BJ (cell line): Measurements from ENCODE around the gene SHISAL1. TPM values are rescaled to one million over a fixed set of nuclear protein-coding genes. Genes with fewer than 3 reads are reported as not detected.
"Not testable (repeated sequence)": the region's sequence is repeated elsewhere in the genome, so short reads cannot be mapped to it uniquely, and the experiment has no call there.

Experiments used
- CTCF ChIA-PET: fragments of 350-600 bp; formaldehyde crosslinking; extraction: SDS; loops from one replicate; lab custom pipeline; 2021; ENCODE audit warnings: antibody characterized with exemption, inconsistent platforms; lab: Yijun Ruan, JAX
- POLR2A ChIA-PET: fragments of 300-600 bp; sonication (Branson Sonifier 250); formaldehyde crosslinking; extraction: SDS; loops from one replicate; lab custom pipeline; 2021; ENCODE audit warnings: antibody characterized with exemption; lab: Charles Lee
- DNase-seq: peaks from one replicate; pipeline ENCODE4 v3.0.0-alpha.2; 2011; ENCODE audit warnings: low read depth
- H3K27me3 ChIP-seq: 2 replicates; pipeline ENCODE4 v1.6.0; 2011; ENCODE audit warnings: low read length; ENCODE audit not compliant: control insufficient read depth, insufficient read depth
- H3K36me3 ChIP-seq: 2 replicates; pipeline ENCODE4 v1.5.1; 2011; ENCODE audit warnings: low read length; ENCODE audit not compliant: control insufficient read depth, insufficient read depth
- H3K4me3 ChIP-seq: 2 replicates; pipeline ENCODE4 v1.5.1; 2011; ENCODE audit warnings: low read depth, mild to moderate bottlenecking, control low read depth, low read length
- polyA plus RNA-seq: library from polyadenylated mRNA; depleted of rRNA; stranded (reverse); fragments of >200 nt; gene quantifications from 2 replicates; pipeline ENCODE4 v1.2.3, GENCODE V29; 2011
- TF ChIP-seq, protein P1 (sequence below): IDR thresholded peaks from 2 replicates; pipeline ENCODE4 v1.5.1; 2011; ENCODE audit warnings: low read depth, mild to moderate bottlenecking, control low read depth, inconsistent platforms, low read length, moderate library complexity; ENCODE audit not compliant: insufficient read depth

Gene SHISAL1
- polyA plus RNA-seq, 1 experiment: 0.34 TPM

DNA sequence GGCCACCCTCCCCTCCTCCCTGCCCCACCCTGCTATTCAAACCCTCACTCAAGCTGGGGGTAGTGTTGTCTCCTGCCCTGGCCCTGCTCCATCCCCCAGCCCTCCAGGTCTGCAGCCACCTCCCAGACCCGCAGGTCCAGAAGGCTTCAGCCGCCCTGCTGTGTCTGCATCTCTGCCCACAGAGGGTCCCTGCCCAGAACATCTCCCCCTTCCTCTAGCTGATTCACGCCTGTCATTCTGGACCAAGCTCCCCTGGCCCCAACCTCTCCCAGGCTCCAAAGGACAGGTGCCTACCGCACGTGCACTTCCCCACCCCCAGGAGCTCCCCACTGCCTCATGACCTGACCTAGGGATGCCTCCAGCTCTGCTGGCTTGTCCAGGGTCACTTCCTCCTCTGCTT lies 16.0 kb upstream of the SHISAL1 start:
- H3K27me3 ChIP-seq: peaks cover 19% of the 10 kb centered on the region
- TF ChIP-seq, protein P1, sequence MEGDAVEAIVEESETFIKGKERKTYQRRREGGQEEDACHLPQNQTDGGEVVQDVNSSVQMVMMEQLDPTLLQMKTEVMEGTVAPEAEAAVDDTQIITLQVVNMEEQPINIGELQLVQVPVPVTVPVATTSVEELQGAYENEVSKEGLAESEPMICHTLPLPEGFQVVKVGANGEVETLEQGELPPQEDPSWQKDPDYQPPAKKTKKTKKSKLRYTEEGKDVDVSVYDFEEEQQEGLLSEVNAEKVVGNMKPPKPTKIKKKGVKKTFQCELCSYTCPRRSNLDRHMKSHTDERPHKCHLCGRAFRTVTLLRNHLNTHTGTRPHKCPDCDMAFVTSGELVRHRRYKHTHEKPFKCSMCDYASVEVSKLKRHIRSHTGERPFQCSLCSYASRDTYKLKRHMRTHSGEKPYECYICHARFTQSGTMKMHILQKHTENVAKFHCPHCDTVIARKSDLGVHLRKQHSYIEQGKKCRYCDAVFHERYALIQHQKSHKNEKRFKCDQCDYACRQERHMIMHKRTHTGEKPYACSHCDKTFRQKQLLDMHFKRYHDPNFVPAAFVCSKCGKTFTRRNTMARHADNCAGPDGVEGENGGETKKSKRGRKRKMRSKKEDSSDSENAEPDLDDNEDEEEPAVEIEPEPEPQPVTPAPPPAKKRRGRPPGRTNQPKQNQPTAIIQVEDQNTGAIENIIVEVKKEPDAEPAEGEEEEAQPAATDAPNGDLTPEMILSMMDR: no peak
- no peak for DNase-seq
- ChIA-PET POLR2A (no interaction called here), CTCF (no interaction called here)
- no peak overlapping the region for H3K4me3 ChIP-seq
- H3K36me3 ChIP-seq: no peaks in the 10 kb centered on the region

DNA sequence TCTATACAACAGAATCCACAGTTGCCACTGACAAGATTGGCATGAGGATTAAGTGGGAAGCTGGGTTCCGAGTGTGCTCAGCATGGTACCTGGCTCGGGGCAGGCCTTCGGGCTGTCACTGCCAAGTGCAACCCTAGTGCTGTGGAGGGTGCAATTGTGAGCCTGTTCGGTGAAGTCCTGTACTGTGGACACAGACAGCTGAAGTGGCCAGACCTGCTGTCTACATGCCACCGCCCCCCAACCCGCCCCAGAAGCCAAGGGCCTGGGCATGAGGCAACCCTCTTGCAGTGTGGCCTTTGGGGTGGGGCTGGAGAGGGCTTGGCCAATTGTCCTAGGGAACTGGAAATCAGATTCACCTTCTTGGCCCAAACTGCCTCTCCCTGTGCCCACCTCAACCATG lies 15.6 kb upstream of the SHISAL1 start:
- ChIA-PET POLR2A (no interaction called here), CTCF (no interaction called here)

DNA sequence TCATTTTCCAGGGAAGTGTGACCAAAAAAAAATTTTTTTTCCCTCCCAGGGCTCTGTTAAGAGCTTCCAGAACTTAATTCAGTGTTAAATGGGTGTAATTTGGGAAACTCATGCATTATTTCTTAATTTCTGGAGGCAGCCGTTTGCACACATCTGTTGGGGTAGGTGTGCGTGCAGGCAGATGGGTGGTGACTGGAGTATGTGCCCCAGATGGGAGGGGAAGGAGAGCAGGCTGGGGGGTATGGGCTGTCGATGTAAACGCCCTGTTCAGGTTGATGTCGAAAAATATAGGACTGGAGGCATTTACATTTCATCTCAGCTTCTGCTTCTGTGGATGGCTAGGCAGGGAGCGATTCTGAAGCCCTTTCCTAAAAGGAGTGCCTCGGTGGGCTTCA lies 13.7 kb upstream of the SHISAL1 start:
- H3K4me3 ChIP-seq: peak overlapping the region; percentile 40

More for the DNA sequence above, 15.6 kb upstream of the SHISAL1 start:
- TF ChIP-seq, protein P1: no peak
- no peak overlapping the region for H3K4me3 ChIP-seq
- DNase-seq: no peak
- no peaks in the 10 kb centered on the region for H3K36me3 ChIP-seq
- peaks cover 19% of the 10 kb centered on the region for H3K27me3 ChIP-seq

DNA sequence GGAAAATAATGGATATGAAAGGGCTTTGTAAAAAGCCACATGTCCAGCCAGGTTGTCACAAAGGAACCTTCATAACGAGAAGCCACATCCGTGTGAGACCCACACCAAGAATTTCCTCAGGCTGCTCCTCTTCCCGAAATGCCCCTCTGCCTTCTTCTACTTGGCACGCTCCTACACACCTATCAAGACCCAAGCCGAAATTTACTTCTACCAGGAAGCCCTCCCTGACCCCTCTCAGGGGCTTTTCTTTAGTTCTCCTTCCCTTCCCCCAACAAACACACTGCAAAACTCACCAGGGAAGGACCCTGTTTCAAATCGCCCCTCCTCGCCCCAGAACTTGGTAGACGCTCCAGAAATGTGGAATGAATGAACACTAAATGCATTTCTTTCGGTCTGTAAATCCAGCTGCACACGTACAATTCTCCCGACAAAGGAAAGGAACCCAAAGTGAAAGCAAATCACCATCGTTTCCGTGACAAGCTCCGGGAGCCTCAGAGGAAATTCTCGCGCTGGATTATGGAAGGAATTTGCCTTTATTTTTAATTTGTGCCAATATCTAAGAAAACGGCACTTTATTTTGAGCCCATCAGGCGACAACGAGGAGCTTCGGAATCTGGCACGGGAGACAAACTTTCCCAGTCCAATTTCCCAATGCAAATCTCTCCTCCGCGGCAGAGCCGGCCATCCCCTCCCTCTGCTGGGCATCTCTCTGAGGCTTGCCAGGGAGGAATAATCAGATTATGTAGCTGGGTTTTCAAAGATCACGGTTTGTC lies 13.2 kb upstream of the SHISAL1 start:
- Histone ChIP-seq H3K27me3 (peaks cover 14% of the 10 kb centered on the region), H3K4me3 (peak overlapping the region; percentile 40), H3K36me3 (no peaks in the 10 kb centered on the region)
- TF ChIP-seq, protein P1: peak; percentile 53
- DNase-seq: no peak
- CTCF ChIA-PET: interaction anchor here (0.8 to 2.1 kb wide), 12 partner anchors 12 to 332 kb away, joined by 3 to 7 read pairs (median 4); no protein-coding TSS in a partner anchor
- POLR2A ChIA-PET: no interaction called here

More for the DNA sequence above, 13.7 kb upstream of the SHISAL1 start:
- TF ChIP-seq, protein P1: no peak
- Histone ChIP-seq H3K27me3 (peaks cover 15% of the 10 kb centered on the region), H3K36me3 (no peaks in the 10 kb centered on the region)
- no peak for DNase-seq
- CTCF ChIA-PET: interaction anchor here (0.8 to 2.1 kb wide), 12 partner anchors 11 to 333 kb away, joined by 3 to 7 read pairs (median 4); no protein-coding TSS in a partner anchor
- POLR2A ChIA-PET: no interaction called here

DNA sequence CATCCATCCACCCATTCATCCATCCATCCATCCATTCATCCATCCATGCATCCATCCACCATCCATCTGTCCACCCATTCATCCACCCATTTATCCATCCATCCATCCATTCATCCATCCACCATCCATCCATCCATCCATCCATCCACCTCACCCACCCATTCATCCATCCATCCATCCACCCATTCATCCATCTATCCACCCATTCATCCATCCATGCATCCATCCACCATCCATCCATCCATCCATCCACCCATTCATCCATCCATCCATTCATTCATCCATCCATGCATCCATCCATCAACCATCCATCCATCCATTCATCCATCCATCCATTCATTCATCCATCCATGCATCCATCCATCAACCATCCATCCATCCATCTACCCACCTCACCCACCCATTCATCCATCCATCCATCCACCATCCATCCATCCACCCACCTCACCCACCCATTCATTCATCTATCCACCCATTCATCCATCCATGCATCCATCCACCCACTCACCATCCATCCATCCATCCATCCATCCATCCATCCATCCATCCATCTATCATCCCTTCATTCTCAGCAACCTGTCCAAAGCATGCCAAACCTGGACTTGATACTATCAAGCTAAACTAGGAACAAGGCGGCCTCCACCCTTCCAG lies 10.5 kb upstream of the SHISAL1 start:
- POLR2A ChIA-PET, H3K27me3 ChIP-seq, CTCF ChIA-PET: not testable (repeated sequence)

More for the DNA sequence above, 10.5 kb upstream of the SHISAL1 start:
- DNase-seq, H3K36me3 ChIP-seq, H3K4me3 ChIP-seq: not testable (repeated sequence)
